Nephron (organoid): ENCODE results near the gene OTX1.

Experiments used
- H3K27ac Mint-ChIP-seq, 3 experiments: 2 replicates each; pipeline ENCODE4 v1.8.0; 2020; ENCODE audit warnings: mixed read lengths in 3 of 3, mild to moderate bottlenecking in 2 of 3, moderate library complexity in 1 of 3
- H3K27me3 Mint-ChIP-seq: 2 replicates; pipeline ENCODE4 v1.8.0; 2021; ENCODE audit warnings: low read depth, mild to moderate bottlenecking, moderate library complexity, mixed read lengths
- H3K36me3 Mint-ChIP-seq: 2 replicates; pipeline ENCODE4 v1.8.0; 2020; ENCODE audit warnings: low read depth, mixed read lengths
- H3K4me1 Mint-ChIP-seq: 2 replicates; pipeline ENCODE4 v1.8.0; 2020; ENCODE audit warnings: mixed read lengths
- H3K4me3 Mint-ChIP-seq, 3 experiments: 2 replicates each; pipeline ENCODE4 v1.8.0; 2020; ENCODE audit warnings: mild to moderate bottlenecking in 3 of 3, mixed read lengths in 3 of 3, moderate library complexity in 2 of 3
- H3K9me3 Mint-ChIP-seq: 2 replicates; pipeline ENCODE4 v1.8.0; 2020; ENCODE audit warnings: mixed read lengths
- CTCF ChIP-seq, 3 experiments: fragments of 200-600 bp; sonication (generic); IDR thresholded peaks; one replicate each; pipeline ENCODE4 v1.5.0; 2021; ENCODE audit warnings: antibody characterized with exemption in 3 of 3; ENCODE audit not compliant: unreplicated experiment in 3 of 3

The OTX1 gene

GRCh38 chr2:63055226-63056106 lies 4.8 kb downstream of the OTX1 start:
- H3K4me3 Mint-ChIP-seq: peak overlapping the region; percentile 50 to 54 (median 51)
- H3K27me3 Mint-ChIP-seq: peaks cover 99% of the 10 kb centered on the region
- no peaks in the 10 kb centered on the region for H3K36me3 Mint-ChIP-seq
- no peak for TF ChIP-seq CTCF (IDR thresholded peaks at IDR 0.05; ENCODE audit: unreplicated experiment in 3 of 3)
- H3K27ac Mint-ChIP-seq: no peak overlapping the region
- peaks cover 61% of the 10 kb centered on the region for H3K4me1 Mint-ChIP-seq
- peaks cover 4% of the 10 kb centered on the region for H3K9me3 Mint-ChIP-seq

- H3K36me3 Mint-ChIP-seq: no peaks in the 10 kb centered on the region
- H3K27me3 Mint-ChIP-seq: peaks cover 99% of the 10 kb centered on the region
- no peak for TF ChIP-seq CTCF (IDR thresholded peaks at IDR 0.05; ENCODE audit: unreplicated experiment in 3 of 3)
- H3K4me1 Mint-ChIP-seq: peaks cover 55% of the 10 kb centered on the region
- H3K4me3 Mint-ChIP-seq: peak overlapping the region; percentile 46 to 51 (median 50)
- H3K27ac Mint-ChIP-seq: no peak overlapping the region
- H3K9me3 Mint-ChIP-seq: peaks cover 4% of the 10 kb centered on the region
Observed at GRCh38 chr2:63056107-63057050, 5.7 kb downstream of the OTX1 start.

- no peak overlapping the region for H3K4me3 Mint-ChIP-seq
- H3K27ac Mint-ChIP-seq: no peak overlapping the region
- TF ChIP-seq CTCF (IDR thresholded peaks at IDR 0.05; ENCODE audit: unreplicated experiment in 3 of 3): no peak
Observed at GRCh38 chr2:63057249-63058143, 6.9 kb downstream of the OTX1 start.

GRCh38 chr2:63058144-63058920 lies 7.7 kb downstream of the OTX1 start:
- Mint-ChIP-seq H3K36me3 (no peaks in the 10 kb centered on the region), H3K4me1 (peaks cover 52% of the 10 kb centered on the region), H3K9me3 (peaks cover 4% of the 10 kb centered on the region), H3K27ac (no peak overlapping the region), H3K4me3 (peak overlapping the region in 2 of 3 experiments; percentile 46 to 62), H3K27me3 (peaks cover 99% of the 10 kb centered on the region)
- TF ChIP-seq CTCF (IDR thresholded peaks at IDR 0.05; ENCODE audit: unreplicated experiment in 3 of 3): no peak

More at GRCh38 chr2:63057249-63058143, 6.9 kb downstream of the OTX1 start:
- peaks cover 4% of the 10 kb centered on the region for H3K9me3 Mint-ChIP-seq
- H3K36me3 Mint-ChIP-seq: no peaks in the 10 kb centered on the region
- peaks cover 99% of the 10 kb centered on the region for H3K27me3 Mint-ChIP-seq
- peaks cover 55% of the 10 kb centered on the region for H3K4me1 Mint-ChIP-seq
